HG02571 (cell line): Measurements from ENCODE around the gene PRKAG2.
"Not testable (repeated sequence)": the region's sequence is repeated elsewhere in the genome, so short reads cannot be mapped to it uniquely, and the experiment has no call there.

ENCODE experiments used
- ATAC-seq: cut with Tn5 transposase; IDR thresholded peaks from one replicate; pipeline ENCODE4 v1.9.1; 2021; ENCODE audit warnings: mild to moderate bottlenecking, moderate library complexity; ENCODE audit not compliant: unreplicated experiment

Gene PRKAG2

DNA sequence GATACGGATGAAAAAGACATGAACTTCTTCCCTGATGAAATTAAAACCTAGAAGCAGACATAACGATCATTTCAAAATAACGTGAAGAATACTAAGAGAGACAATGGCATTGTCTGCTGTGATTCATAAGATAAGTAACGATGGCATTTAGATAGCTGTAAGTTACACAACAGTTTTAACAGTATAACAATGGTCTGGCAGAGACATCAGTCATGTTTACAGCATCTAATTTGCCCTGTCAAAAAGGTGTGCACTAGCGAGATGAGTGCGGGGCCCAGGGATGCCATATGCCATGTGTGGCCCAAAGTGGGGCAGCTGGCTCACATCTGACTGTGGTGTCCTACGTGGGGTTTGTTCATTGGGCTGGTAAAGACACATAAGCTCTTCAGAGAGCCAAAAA is 301.5 kb downstream of the PRKAG2 start:
- ATAC-seq = no peak

GRCh38 chr7:151573046-151573445 is 303.9 kb downstream of the PRKAG2 start:
- not testable (repeated sequence) for ATAC-seq

- no peak for ATAC-seq
These were observed 304.8 kb downstream of the PRKAG2 start for GRCh38 chr7:151572136-151572535.

DNA sequence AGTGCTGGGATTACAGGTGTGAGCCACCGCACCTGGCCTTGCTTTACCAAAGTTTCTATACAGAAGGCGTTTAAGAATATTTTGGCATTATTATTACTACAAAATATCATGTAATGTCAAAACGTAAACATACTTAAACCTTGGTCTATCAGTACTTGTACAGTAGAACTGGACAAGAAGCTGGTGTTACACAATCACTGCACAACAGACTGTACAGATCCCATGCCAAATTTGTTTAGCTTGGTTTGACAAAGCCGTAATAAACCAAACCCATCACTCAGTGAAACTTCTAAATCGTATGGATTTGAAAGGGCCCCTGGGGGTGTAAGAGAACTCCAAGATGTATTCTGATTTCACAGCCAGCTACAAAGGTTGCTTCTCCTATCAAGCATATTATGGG is 305.4 kb downstream of the PRKAG2 start:
- ATAC-seq = no peak

GRCh38 chr7:151570366-151570915 is 306.5 kb downstream of the PRKAG2 start:
- no peak for ATAC-seq

DNA sequence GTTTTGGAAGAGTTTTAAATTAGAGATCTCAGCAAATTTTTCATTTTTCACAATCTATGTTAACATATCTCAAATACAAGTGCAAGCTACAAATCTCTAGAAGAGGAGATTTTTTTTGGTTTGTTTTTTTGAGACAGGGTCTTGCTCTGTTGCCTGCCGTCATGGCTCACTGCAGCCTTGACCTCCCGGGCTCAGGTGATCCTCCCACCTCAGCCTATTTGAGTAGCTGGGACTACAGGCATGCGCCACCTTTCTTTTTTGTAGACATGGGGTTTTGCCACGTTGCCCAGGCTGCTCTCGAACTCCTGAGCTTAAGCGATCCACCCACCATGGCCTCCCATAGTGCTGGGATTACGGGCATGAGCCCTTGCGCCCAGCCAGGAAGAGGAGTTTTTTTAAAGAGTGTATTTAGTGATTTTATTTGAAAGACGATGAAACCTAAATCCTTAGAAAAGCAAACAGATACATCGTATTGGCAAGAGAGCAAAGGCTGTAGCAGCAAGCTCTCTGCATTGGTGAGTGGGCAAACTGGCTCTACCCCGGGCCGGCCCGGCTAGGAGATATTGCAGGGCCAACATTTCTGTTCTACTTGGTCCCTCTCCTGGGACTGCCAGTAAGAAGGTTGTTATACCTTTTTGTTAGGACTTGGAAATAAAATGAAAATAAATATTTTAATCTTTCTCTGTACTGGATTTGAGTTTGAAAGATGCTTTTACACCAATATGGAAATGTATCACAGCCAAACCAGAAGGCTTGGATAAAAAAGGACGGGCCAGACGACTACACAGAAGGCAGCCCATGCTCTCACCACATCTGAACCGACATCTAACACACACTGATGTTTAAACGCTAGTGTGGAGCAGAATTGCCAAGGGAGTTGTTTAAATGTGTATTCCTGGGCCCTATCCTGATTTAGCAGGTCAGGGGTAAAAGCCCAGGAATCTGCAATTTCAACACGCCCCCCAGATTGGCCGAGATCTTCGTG is 307.7 kb downstream of the PRKAG2 start:
- ATAC-seq = no peak

DNA sequence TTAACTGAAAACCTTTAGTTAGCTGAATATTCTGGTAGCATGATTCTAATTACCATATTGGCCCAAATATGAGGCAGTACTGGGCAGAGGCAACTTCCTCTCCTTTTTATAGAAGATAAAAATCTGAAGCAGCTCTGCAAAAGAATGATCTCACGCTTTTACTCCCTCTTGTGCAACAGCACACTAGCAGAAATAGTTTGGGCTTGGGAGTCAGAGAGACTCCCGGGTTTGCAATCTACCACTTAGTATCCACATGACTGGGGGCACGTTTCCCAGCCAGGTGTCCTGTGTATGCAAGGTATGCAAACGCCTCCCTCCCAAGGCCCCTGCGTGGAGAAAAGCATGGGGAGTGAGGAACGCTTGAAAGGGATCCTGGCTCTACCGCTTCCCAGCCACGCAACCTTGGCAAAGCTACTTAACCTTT is 310.0 kb downstream of the PRKAG2 start:
- no peak for ATAC-seq

DNA sequence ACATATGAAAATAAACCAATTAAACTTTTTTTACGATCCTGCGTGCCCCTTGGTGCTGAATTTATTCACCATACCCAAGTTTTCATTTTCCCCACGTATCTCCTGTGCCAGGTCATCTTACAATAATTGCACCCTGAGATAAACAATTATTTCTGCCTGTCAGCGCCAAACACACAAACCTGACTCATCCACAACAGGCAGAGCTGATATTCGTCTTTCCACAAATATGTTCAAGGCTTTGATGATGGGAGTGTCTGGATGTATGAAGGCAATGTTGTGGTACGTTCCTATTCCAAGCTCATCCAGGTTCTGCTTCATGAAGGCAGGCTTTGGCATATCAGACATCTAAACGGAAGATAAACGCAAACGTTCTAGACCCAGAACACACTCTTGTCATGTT is 311.4 kb downstream of the PRKAG2 start:
- no peak for ATAC-seq

DNA sequence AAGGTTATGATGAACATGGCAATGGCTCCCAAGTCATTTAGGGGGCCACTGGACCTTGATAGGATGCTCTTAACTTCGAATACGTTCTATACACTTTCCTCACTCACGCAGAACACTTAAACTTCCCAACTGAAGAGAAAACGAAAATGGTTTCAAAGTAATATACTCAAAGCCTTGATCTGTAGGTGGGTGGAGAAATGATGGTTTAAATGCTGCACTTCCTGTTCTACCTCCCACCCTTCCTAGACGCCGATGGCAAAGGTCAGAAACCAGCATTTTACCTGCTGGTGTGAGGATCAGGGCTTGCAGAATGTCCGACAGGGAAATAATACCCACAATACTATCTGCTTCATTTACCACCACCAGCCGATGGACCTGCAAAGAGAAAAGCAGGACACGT is 316.7 kb downstream of the PRKAG2 start:
- no peak for ATAC-seq

- no peak for ATAC-seq
These were observed 317.2 kb downstream of the PRKAG2 start for GRCh38 chr7:151559557-151560183.

GRCh38 chr7:151558575-151558974 is 318.3 kb downstream of the PRKAG2 start:
- no peak for ATAC-seq

DNA sequence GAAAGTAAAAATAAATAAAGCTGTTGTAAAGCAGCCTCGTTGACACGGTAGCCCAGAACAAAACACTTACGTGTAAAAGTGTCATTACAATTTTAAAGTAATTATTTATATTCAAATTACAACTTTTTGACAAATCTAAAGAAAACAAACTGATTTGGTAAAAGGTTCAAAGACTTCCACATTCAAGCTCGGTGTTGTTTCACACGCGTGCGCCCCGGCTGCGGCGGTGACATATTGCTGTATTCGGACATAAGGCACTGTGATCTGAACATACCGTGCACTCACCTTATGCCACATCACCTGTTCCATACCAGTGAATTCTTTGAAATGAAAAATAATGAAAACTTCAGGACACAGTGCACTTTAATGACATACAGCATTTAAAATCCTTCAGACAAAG is 320.3 kb downstream of the PRKAG2 start:
- no peak for ATAC-seq

DNA sequence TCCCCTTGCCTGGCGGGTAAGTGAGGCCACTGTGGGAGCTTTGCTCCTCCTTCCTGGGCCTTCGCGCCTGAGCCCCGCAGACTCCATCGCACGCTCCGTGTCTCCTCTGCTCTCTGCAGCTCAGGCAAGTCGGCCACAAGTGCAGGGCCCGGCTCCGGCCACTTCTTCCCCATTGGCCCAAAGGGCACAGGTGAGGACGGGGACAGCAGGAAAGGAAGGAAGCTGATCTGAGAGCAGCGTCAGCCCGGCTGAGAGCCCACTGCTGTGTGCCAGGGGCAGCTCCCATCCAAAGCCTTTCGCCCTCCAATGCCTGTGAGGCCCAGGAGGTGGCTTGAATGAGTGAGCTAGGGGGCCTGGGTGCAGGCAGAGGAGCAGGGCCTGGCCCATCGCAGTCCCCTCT is 323.6 kb downstream of the PRKAG2 start:
- no peak for ATAC-seq

DNA sequence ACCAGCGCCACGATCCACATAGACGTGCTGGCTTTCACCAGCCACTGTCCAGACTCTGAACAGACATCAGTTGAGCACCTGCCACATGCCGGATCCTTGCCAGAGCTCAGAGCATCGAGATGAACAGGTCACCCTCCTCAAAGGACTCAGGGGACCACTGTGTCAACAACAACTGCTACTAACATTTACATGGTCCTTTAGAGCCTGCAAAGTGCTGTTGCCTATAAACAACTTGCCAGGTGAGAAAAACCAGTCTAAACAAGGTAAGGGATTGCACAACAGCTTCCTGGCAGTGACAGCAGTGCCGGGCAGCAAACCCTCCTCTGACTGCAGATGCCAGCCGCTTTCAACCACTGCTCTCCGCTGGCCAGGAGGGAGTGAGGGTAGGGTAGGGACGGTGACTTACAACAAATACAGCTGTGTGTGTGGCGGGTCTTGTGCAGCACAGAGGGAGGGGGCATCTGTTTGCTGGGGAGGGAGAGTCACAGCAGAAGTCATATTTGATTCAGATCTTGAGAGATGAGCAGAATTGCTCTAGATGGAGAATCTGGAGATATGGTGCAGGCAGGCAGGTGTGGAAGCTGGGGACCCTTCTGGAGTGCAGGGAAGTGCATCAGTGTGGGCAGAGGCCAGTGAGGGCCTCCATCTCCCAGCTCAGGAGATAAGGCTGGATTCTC is 324.4 kb downstream of the PRKAG2 start:
- ATAC-seq = no peak

DNA sequence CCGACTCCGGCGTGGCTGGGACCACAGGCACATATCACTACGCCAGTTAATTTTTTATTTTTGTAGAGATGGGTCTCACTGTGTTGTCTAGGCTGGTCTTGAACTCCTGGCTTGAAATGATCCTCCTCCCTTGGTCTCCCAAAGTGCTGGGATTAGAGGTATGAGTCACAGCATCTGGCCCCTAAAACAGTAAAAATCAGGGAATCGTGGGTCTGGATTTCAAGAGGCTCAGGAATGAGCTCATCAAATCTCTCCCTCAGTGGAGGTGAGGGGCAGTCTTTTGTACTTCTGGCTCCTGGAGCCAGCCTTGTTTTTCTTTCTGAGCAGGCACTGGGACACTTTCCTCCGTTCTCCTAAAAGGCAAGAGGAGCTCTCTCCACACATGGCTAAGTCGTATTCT is 325.1 kb downstream of the PRKAG2 start:
- no peak for ATAC-seq

GRCh38 chr7:151550656-151551286 is 326.1 kb downstream of the PRKAG2 start:
- ATAC-seq = no peak

GRCh38 chr7:151549644-151550043 is 327.3 kb downstream of the PRKAG2 start:
- no peak for ATAC-seq

DNA sequence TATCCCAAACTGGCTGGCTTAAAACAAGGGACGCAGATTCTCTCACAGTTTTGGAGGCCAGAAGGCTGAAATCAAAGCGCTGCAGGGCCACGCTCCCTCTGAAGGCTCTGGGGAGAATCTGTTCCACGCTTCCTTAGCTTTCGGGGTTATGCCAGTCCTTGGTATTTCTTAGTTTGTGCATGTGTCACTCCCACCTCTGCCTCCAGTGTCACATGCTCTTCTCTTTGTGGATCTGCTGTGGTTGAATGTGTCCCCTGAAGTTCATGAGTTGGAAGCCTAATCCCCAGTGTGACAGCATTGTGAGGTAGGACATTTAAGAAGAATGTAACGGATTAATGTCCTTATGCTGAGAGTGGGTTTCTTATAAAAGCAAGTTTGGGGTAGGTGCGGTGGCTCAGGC is 327.8 kb downstream of the PRKAG2 start:
- no peak for ATAC-seq

GRCh38 chr7:151544183-151544582 is 332.7 kb downstream of the PRKAG2 start:
- no peak for ATAC-seq

GRCh38 chr7:151542606-151543130 is 334.2 kb downstream of the PRKAG2 start:
- ATAC-seq = no peak
